ENCODE data around the gene ATP2A3.

- no peak for TF ChIP-seq POLR2A (IDR thresholded peaks at IDR 0.05)
- no peak for TF ChIP-seq CTCF (IDR thresholded peaks at IDR 0.05)
Measured at GRCh38 chr17:3922765-3923164, 41.5 kb downstream of the ATP2A3 start.
